CD14-positive monocyte (primary cell): ENCODE data around the gene MAP3K20. TPM values are rescaled to one million over a fixed set of nuclear protein-coding genes. Genes with fewer than 3 reads are reported as not detected.

Experiments used
- DNase-seq, 3 donors: peaks; one replicate each; pipeline ENCODE4 v3.0.0-alpha.2; 2011 to 2022
- H2AFZ ChIP-seq: 2 replicates; pipeline ENCODE4 v1.6.0; 2012; ENCODE audit warnings: mild to moderate bottlenecking, low read depth, low read length, inconsistent platforms; ENCODE audit not compliant: insufficient read depth, poor library complexity, severe bottlenecking
- H3K27ac ChIP-seq, 2 donors: 1 replicate in 1 of 2; 2 replicates in 1 of 2; pipeline ENCODE4 v1.5.1; 2012 to 2013; ENCODE audit warnings: low read length in 2 of 2, control low read depth in 1 of 2, inconsistent platforms in 1 of 2, low read depth in 1 of 2, mild to moderate bottlenecking in 1 of 2
- H3K27me3 ChIP-seq, 2 donors: one replicate each; pipeline versions ENCODE4 v1.6.0 to v1.6.1; 2011 to 2013; ENCODE audit warnings: low read length in 2 of 2; ENCODE audit not compliant: control insufficient read depth in 2 of 2, insufficient read depth in 2 of 2
- H3K36me3 ChIP-seq, 2 donors: replicated peaks in 1 of 2; 1 replicate in 1 of 2; 2 replicates in 1 of 2; pipeline versions ENCODE4 v1.5.1 to v1.6.1; 2012 to 2013; ENCODE audit warnings: low read length in 2 of 2, control low read depth in 1 of 2, inconsistent platforms in 1 of 2, mild to moderate bottlenecking in 1 of 2; ENCODE audit not compliant: insufficient read depth in 2 of 2, control insufficient read depth in 1 of 2
- H3K4me1 ChIP-seq, 2 donors: 1 replicate in 1 of 2; 2 replicates in 1 of 2; pipeline versions ENCODE4 v1.5.1 to v1.6.1; 2012 to 2013; ENCODE audit warnings: low read length in 2 of 2, control low read depth in 1 of 2, inconsistent platforms in 1 of 2, mild to moderate bottlenecking in 1 of 2, moderate library complexity in 1 of 2; ENCODE audit not compliant: insufficient read depth in 2 of 2, control insufficient read depth in 1 of 2
- H3K4me2 ChIP-seq: replicated peaks from 2 replicates; pipeline ENCODE3; 2012; ENCODE audit warnings: low read length, moderate library complexity, mild to moderate bottlenecking; ENCODE audit not compliant: poor library complexity, severe bottlenecking; ENCODE audit errors: extremely low read depth
- H3K4me3 ChIP-seq, 3 experiments: fragments of 200-600 bp in 1 of 3; sonication (generic) in 1 of 3; replicated peaks in 1 of 3; 1 replicate in 2 of 3; 2 replicates in 1 of 3; pipeline ENCODE4 v1.5.1; 2011 to 2013; ENCODE audit warnings: low read length in 3 of 3, mild to moderate bottlenecking in 3 of 3, control low read depth in 2 of 3, low read depth in 2 of 3, inconsistent platforms in 1 of 3, moderate library complexity in 1 of 3
- H3K79me2 ChIP-seq: 2 replicates; pipeline ENCODE4 v1.6.0; 2012; ENCODE audit warnings: mild to moderate bottlenecking, control low read depth, inconsistent platforms, low read length, moderate library complexity; ENCODE audit not compliant: insufficient read depth
- H3K9ac ChIP-seq: 2 replicates; pipeline ENCODE4 v1.6.0; 2017; ENCODE audit warnings: low read length, mild to moderate bottlenecking; ENCODE audit not compliant: insufficient read depth, poor library complexity, severe bottlenecking
- H3K9me3 ChIP-seq, 2 donors: replicated peaks in 1 of 2; 1 replicate in 1 of 2; 2 replicates in 1 of 2; pipeline versions ENCODE4 v1.5.1 to v1.6.1; 2012 to 2013; ENCODE audit warnings: low read length in 2 of 2, control low read depth in 1 of 2; ENCODE audit not compliant: control insufficient read depth in 1 of 2, insufficient read depth in 1 of 2
- H4K20me1 ChIP-seq: 2 replicates; pipeline ENCODE4 v1.6.0; 2012; ENCODE audit warnings: mild to moderate bottlenecking, low read length, control low read depth, moderate library complexity; ENCODE audit not compliant: insufficient read depth
- H3K27ac Mint-ChIP-seq, 7 donors: one replicate each; pipeline ENCODE4 v1.8.0; 2020; ENCODE audit warnings: mild to moderate bottlenecking in 7 of 7, mixed read lengths in 7 of 7, moderate library complexity in 6 of 7, inconsistent platforms in 2 of 7
- H3K27me3 Mint-ChIP-seq, 3 donors: one replicate each; pipeline ENCODE4 v1.8.0; 2021 to 2022; ENCODE audit warnings: low read depth in 3 of 3, mild to moderate bottlenecking in 3 of 3, mixed read lengths in 3 of 3, moderate library complexity in 3 of 3, inconsistent platforms in 1 of 3
- H3K36me3 Mint-ChIP-seq, 2 donors: one replicate each; pipeline ENCODE4 v1.8.0; 2020; ENCODE audit warnings: mixed read lengths in 2 of 2, inconsistent platforms in 1 of 2, mild to moderate bottlenecking in 1 of 2
- H3K4me1 Mint-ChIP-seq: one replicate; pipeline ENCODE4 v1.8.0; 2020; ENCODE audit warnings: mild to moderate bottlenecking, mixed read lengths
- H3K4me3 Mint-ChIP-seq, 2 donors: one replicate each; pipeline ENCODE4 v1.8.0; 2020; ENCODE audit warnings: mild to moderate bottlenecking in 2 of 2, mixed read lengths in 2 of 2, moderate library complexity in 1 of 2
- H3K9me3 Mint-ChIP-seq, 7 donors: one replicate each; pipeline ENCODE4 v1.8.0; 2020 to 2022; ENCODE audit warnings: mixed read lengths in 7 of 7, mild to moderate bottlenecking in 6 of 7, moderate library complexity in 6 of 7, inconsistent platforms in 2 of 7
- WGBS: methylation state at CpG from one replicate; pipeline ENCODE4 v1.1.5; 2013; ENCODE audit warnings: missing lambda C conversion rate; ENCODE audit not compliant: insufficient coverage; 5-methylcytosine and 5-hydroxymethylcytosine counted together
- intact Hi-C, 2 donors: fragments of 100-400 bp; cut with micrococcal nuclease; formaldehyde crosslinking; loops; one replicate each; pipeline versions ENCODE4 v1.15.0 to v1.15.1; 2023
- polyA plus RNA-seq, 3 donors: library from polyadenylated mRNA; depleted of rRNA in 1 of 3; unstranded in 2 of 3; stranded (reverse) in 1 of 3; fragments of 300-500 nt in 2 of 3; fragments of >200 nt in 1 of 3; fragmentation: Illumina TruSeq in 2 of 3; gene quantifications; 1 replicate in 2 of 3; 2 replicates in 1 of 3; pipeline ENCODE4 v1.2.3, GENCODE V29; 2012 to 2021
- TF ChIP-seq, protein P1 (sequence below): fragments of 200-600 bp; IDR thresholded peaks from one replicate; pipeline ENCODE4 v1.8.0; 2022; ENCODE audit warnings: antibody characterized with exemption, mild to moderate bottlenecking

MAP3K20 gene
- polyA plus RNA-seq, 3 donors = 14.3 to 30.7 (median 21.6) TPM

DNA sequence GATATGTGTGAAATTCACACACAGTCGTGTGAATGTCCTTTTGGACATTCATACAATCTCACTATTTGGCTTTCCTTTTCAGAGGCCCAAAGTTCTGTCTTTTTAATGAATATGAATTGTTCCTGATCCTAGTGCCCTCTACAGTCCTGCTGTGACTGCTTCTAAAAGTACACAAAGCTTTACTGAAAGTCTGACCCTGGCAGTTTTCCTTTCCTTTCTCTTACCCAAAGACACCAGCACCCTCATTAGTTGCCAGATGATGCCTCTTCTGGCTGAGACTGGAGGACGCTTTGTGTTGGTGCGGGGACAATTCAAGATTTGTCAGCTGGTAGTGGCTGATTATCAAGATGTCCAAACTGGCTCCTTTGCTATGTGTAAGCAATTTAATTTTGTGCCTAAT is 197.2 kb downstream of the MAP3K20 start:
- Histone ChIP-seq H3K27ac (no peak overlapping the region), H3K36me3 (no peaks in the 10 kb centered on the region), H3K9ac (no peak overlapping the region), H3K9me3 (peaks cover 6 to 12% of the 10 kb centered on the region in 2 donors), H3K4me2 (no peak overlapping the region), H3K4me1 (no peaks in the 10 kb centered on the region), H4K20me1 (no peaks in the 10 kb centered on the region), H2AFZ (no peak overlapping the region), H3K79me2 (no peaks in the 10 kb centered on the region), H3K4me3 (no peak overlapping the region), H3K27me3 (no peaks in the 10 kb centered on the region)
- Mint-ChIP-seq H3K4me3 (no peak overlapping the region), H3K36me3 (peaks cover 11 to 14% of the 10 kb centered on the region in 2 donors), H3K9me3 (peaks cover 6 to 15% (median 10%) of the 10 kb centered on the region in 7 donors), H3K27ac (no peak overlapping the region), H3K27me3 (peaks cover 0 to 8% (median 2%) of the 10 kb centered on the region in 3 donors), H3K4me1 (peaks cover 11% of the 10 kb centered on the region)
- intact Hi-C loops = no loop called here
- 100% methylated on average over 2 of the region's 3 CpGs for WGBS
- TF ChIP-seq, protein P1, sequence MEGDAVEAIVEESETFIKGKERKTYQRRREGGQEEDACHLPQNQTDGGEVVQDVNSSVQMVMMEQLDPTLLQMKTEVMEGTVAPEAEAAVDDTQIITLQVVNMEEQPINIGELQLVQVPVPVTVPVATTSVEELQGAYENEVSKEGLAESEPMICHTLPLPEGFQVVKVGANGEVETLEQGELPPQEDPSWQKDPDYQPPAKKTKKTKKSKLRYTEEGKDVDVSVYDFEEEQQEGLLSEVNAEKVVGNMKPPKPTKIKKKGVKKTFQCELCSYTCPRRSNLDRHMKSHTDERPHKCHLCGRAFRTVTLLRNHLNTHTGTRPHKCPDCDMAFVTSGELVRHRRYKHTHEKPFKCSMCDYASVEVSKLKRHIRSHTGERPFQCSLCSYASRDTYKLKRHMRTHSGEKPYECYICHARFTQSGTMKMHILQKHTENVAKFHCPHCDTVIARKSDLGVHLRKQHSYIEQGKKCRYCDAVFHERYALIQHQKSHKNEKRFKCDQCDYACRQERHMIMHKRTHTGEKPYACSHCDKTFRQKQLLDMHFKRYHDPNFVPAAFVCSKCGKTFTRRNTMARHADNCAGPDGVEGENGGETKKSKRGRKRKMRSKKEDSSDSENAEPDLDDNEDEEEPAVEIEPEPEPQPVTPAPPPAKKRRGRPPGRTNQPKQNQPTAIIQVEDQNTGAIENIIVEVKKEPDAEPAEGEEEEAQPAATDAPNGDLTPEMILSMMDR = no peak
- DNase-seq = no peak

DNA sequence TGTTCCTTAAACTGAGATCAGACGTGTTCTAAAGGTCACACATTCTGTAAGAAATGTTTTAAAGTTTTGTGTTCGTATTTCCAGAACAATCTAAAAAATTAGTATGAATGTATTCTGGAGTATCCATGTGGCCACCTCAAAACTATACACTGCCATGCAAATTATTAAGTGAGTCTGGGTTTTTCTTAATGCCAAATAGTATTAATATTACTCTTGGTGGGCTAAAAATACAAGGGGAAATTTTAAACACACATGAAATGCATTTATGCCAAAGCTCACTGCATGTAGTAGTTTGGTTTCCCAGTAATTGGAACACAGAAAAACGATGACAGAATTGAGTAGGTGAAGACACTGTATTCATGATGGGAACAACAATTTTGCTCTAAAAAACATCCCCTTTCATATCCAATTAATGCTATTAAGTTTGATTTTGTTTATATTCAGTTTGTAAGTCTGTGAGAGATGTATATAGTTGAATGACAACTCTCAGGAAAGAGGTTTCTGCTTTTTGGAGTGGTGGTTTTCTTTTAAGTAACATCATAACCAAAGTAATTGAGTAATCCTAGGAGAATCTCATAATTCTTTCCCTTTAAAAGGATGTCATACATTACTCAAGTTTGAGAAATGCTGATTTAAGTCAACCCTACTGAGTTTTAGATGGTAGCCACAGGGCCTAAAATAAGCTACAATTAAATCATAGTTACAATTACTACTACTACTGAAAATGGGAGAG is 203.3 kb downstream of the MAP3K20 start:
- no peak overlapping the region for H2AFZ ChIP-seq
- peaks cover 5 to 14% of the 10 kb centered on the region in 2 donors for H3K9me3 ChIP-seq
- Mint-ChIP-seq H3K4me3 (peak overlapping the region in 1 of 2 donors; percentile 50), H3K36me3 (peaks cover 0 to 2% of the 10 kb centered on the region in 2 donors), H3K9me3 (peaks cover 6 to 17% (median 13%) of the 10 kb centered on the region in 7 donors), H3K27me3 (peaks cover 4 to 11% (median 8%) of the 10 kb centered on the region in 3 donors), H3K27ac (no peak overlapping the region), H3K4me1 (peaks cover 20% of the 10 kb centered on the region)
- H3K9ac ChIP-seq = no peak overlapping the region
- H3K27me3 ChIP-seq = no peaks in the 10 kb centered on the region
- H3K4me2 ChIP-seq = no peak overlapping the region
- WGBS = no CpG with 5 or more reads among the region's 3 CpGs
- no peaks in the 10 kb centered on the region for H3K36me3 ChIP-seq
- H4K20me1 ChIP-seq = no peaks in the 10 kb centered on the region
- peaks cover 10 to 16% of the 10 kb centered on the region in 2 donors for H3K4me1 ChIP-seq
- H3K79me2 ChIP-seq = no peaks in the 10 kb centered on the region
- TF ChIP-seq, protein P1 = no peak
- DNase-seq = peak in 1 of 3 donors; percentile 12
- H3K27ac ChIP-seq = no peak overlapping the region
- H3K4me3 ChIP-seq = no peak overlapping the region
- intact Hi-C loops = no loop called here
